Measurements from ENCODE around the gene EFNA5.

GRCh38 chr5:107543868-107544267, 126.9 kb downstream of the EFNA5 start:
- no peak for TF ChIP-seq EZH2 (IDR thresholded peaks at IDR 0.05; ENCODE audit: insufficient read depth, poor library complexity, severe bottlenecking)
- no peak for TF ChIP-seq EZH2phosphoT487 (IDR thresholded peaks at IDR 0.05; ENCODE audit: insufficient read depth, low read depth)
